HCT116 (cell line): ENCODE data around the gene TMEM238L.

Source experiments
- CTCF ChIP-seq, 3 experiments: fragments of 200-600 bp in 1 of 3; sonication (generic) in 1 of 3; IDR thresholded peaks in 2 of 3; conservative IDR thresholded peaks in 1 of 3; 2 replicates each; pipeline ENCODE4 v1.5.1; 2012 to 2017; ENCODE audit warnings: low read depth in 2 of 3, low read length in 2 of 3, antibody characterized with exemption in 1 of 3, borderline replicate concordance in 1 of 3, control low read depth in 1 of 3, mild to moderate bottlenecking in 1 of 3, mixed read lengths in 1 of 3, mixed run types in 1 of 3, moderate library complexity in 1 of 3; ENCODE audit not compliant: insufficient read depth in 1 of 3
- EZH2 ChIP-seq: fragments of 200-600 bp; sonication (generic); IDR thresholded peaks from 2 replicates; pipeline ENCODE4 v1.6.1; 2017; ENCODE audit warnings: antibody characterized with exemption, mixed run types
- MAX ChIP-seq: IDR thresholded peaks from 2 replicates; pipeline ENCODE4 v1.6.1; 2012
- POLR2A ChIP-seq: IDR thresholded peaks from 2 replicates; pipeline ENCODE4 v1.7.0; 2011; ENCODE audit warnings: borderline replicate concordance; ENCODE audit not compliant: insufficient read depth, insufficient read length; ENCODE audit errors: extremely low read depth
- POLR2AphosphoS5 ChIP-seq: IDR thresholded peaks from 2 replicates; pipeline ENCODE4 v1.6.1; 2011; ENCODE audit warnings: mild to moderate bottlenecking, low read depth, low read length, moderate library complexity
- REST ChIP-seq: IDR thresholded peaks from 2 replicates; pipeline ENCODE4 v1.6.1; 2012; ENCODE audit warnings: low read depth
- SP1 ChIP-seq: IDR thresholded peaks from 2 replicates; pipeline ENCODE4 v1.6.1; 2012; ENCODE audit warnings: low read depth
- SRF ChIP-seq: IDR thresholded peaks from 2 replicates; pipeline ENCODE4 v1.6.1; 2012; ENCODE audit warnings: low read depth
- TCF7L2 ChIP-seq: IDR thresholded peaks from 2 replicates; pipeline ENCODE4 v1.7.0; 2011; ENCODE audit warnings: borderline replicate concordance, inconsistent platforms; ENCODE audit not compliant: insufficient read depth, insufficient read length; ENCODE audit errors: extremely low read depth
- ZNF274 ChIP-seq: fragments of 200-500 bp; sonication (Bioruptor generic); IDR thresholded peaks from 2 replicates; pipeline ENCODE4 v1.6.1; 2014; ENCODE audit warnings: mild to moderate bottlenecking, low read depth, low read length, inconsistent platforms

GRCh38 chr17:10777131-10777807, 26.6 kb downstream of the TMEM238L start:
- TF ChIP-seq ZNF274 (no peak), EZH2 (no peak), CTCF (IDR thresholded peaks at IDR 0.05 in 2 of 3, conservative IDR thresholded peaks at IDR 0.05 in 1 of 3; ENCODE audit: borderline replicate concordance in 1 of 3, insufficient read depth in 1 of 3, low read depth in 2 of 3, low read length in 2 of 3) (no peak), SRF (no peak), REST (no peak), POLR2A (no peak), POLR2AphosphoS5 (no peak), TCF7L2 (no peak), MAX (no peak), SP1 (no peak)
